HG03045 (cell line): Measurements from ENCODE around the gene PLVAP.

Experiments used
- ATAC-seq: cut with Tn5 transposase; IDR thresholded peaks from one replicate; pipeline ENCODE4 v1.9.1; 2021; ENCODE audit warnings: mild to moderate bottlenecking, moderate library complexity; ENCODE audit not compliant: unreplicated experiment

PLVAP gene, protein sequence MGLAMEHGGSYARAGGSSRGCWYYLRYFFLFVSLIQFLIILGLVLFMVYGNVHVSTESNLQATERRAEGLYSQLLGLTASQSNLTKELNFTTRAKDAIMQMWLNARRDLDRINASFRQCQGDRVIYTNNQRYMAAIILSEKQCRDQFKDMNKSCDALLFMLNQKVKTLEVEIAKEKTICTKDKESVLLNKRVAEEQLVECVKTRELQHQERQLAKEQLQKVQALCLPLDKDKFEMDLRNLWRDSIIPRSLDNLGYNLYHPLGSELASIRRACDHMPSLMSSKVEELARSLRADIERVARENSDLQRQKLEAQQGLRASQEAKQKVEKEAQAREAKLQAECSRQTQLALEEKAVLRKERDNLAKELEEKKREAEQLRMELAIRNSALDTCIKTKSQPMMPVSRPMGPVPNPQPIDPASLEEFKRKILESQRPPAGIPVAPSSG

GRCh38 chr19:17376935-17377600 is at the start of gene PLVAP:
Gene PLVAP, minus strand, starts transcription at chr19:17377342. Its CDS starts 54 bp downstream, at chr19:17377288.
- ATAC-seq, result no peak

- ATAC-seq, result no peak
Observed at GRCh38 chr19:17424743-17425365, 47.7 kb upstream of the PLVAP start.

GRCh38 chr19:17423429-17424208 is 46.5 kb upstream of the PLVAP start:
- ATAC-seq, result no peak

- no peak for ATAC-seq
Observed at GRCh38 chr19:17421942-17422341, 44.8 kb upstream of the PLVAP start.

GRCh38 chr19:17420475-17420924 is 43.4 kb upstream of the PLVAP start:
- peak; percentile 12 for ATAC-seq

- ATAC-seq, result peak; percentile 87
Observed at GRCh38 chr19:17419621-17420474, 42.7 kb upstream of the PLVAP start, which contains the start of gene MVB12A. Gene MVB12A, plus strand, starts transcription at chr19:17420047. Its CDS starts 89 bp downstream, at chr19:17420136.

- ATAC-seq, result no peak
Observed at GRCh38 chr19:17419154-17419620, 42.0 kb upstream of the PLVAP start.

GRCh38 chr19:17418710-17419109 is 41.6 kb upstream of the PLVAP start:
- ATAC-seq, result no peak

GRCh38 chr19:17415121-17415520 is 38.0 kb upstream of the PLVAP start:
- no peak for ATAC-seq

DNA sequence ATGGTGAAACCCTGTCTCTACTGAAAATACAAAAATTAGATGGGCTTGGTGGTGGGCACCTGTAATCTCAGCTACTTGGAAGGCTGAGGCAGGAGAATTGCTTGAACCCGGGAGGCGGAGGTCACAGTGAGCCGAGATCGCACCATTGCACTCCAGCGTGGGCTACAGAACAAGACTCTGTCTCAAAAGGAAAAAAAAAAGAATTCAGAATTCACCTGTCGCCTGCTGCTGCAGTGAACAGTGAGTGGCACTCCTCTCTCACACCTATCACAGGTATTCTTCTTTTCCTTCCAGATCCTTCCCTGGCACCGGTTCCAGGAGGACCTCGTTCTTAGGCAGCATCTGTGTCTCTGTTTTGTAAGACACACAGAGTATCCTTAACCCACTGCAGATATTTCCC is 37.0 kb upstream of the PLVAP start:
- no peak for ATAC-seq

GRCh38 chr19:17411801-17412200 is 34.7 kb upstream of the PLVAP start:
- no peak for ATAC-seq

DNA sequence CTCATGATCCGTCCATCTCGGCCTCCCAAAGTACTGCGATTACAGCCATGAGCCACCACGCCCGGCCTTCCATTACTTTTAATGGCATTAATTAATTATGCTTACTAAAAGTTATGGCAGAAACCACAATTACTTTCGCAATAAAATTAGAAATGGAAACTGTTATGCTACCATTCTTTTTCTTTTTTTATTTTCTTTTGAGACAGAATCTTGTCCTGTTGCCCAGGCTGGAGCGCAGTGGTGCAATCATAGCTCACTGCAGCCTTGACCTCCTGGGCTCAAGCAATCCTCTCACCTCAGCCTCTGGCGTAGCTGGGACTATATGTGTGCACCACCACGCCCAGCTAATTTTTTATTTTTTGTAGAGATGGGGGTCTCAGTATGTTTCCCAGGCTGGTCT is 32.8 kb upstream of the PLVAP start:
- no peak for ATAC-seq

- ATAC-seq, result peak; percentile 9
Observed at GRCh38 chr19:17406887-17407196, 29.7 kb upstream of the PLVAP start.

DNA sequence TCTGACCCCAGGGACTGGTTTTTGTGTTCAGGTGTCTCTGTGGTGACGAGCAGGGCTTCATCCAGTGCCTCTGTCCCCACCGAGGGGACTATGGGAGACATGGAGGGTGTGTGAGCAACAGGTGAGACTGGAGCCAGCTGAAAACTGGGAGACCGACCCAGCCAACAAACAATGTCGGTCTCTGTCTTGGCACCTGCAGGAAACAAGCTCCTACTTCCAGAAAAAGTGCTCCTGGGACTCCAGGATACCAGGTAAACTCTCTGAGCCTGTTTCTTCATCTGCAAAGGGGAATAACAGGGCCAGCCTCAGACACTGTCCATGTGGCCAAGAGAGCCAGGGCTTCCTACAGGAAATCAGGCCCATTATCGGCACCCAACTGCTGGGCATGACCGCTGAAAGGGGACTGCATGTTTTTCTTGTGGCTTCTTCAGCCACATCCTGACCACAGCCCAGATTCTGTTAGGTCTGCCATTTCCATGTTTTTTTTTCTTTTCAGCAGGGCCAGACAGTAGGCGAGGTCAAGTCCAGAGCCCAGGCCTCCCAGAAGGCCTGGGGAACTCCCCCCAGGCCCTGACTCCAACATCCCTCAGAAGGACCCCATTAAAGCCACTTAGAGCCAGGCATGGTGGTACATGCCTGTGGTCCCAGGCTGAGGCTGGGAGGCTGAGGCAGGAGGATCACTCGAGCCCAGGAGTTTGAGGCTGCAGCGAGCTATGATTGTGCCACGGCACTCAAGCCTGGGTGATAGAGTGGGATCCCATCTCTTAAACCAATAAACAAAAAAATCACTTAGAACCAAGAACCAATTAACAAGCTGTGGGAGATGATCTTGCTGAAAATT is 29.1 kb upstream of the PLVAP start:
- peak; percentile 22 for ATAC-seq

DNA sequence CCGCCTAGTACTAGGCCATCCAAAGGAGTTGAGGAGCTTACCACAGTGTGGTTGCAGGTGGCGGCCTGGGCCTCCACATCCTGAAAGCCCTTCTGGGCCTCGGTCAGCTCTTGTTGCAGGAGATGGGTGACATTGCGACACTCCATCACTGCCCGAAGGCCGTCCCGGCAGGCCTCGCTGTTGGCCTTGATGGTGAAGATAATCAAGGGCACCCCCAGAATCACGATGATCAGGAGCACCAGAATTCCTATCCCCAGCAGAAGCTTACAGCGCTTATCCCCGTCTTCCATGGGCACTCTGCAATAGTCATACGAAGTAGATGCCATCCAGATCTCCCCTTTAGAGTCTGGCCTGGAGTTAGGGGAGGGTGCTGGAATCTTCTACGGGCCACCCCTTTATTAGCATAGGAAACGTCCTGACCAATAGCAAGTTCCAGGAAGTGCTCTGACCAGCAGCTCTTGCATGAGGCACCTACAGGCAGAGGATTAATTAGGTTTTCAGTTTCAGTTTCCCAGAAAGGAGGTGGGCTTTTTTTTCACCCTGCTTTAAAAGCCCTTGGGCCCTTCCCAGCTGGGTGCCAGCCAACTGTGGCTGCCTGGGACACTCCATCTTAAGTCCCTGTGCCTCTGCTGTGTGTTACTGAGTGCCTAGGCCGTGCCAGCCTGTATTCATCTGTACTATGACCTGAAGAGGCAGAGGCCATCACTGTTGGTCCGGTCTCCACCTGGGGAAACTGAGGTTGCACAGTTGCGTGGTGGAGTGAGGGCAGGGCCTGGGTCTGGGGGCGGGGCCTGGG is 28.3 kb upstream of the PLVAP start, which contains the start of gene BST2:
Gene BST2, minus strand, starts transcription at position 381 of the 796 bp plus-strand sequence. Its CDS starts 55 bp downstream, at position 326.
- peak; percentile 78 for ATAC-seq

DNA sequence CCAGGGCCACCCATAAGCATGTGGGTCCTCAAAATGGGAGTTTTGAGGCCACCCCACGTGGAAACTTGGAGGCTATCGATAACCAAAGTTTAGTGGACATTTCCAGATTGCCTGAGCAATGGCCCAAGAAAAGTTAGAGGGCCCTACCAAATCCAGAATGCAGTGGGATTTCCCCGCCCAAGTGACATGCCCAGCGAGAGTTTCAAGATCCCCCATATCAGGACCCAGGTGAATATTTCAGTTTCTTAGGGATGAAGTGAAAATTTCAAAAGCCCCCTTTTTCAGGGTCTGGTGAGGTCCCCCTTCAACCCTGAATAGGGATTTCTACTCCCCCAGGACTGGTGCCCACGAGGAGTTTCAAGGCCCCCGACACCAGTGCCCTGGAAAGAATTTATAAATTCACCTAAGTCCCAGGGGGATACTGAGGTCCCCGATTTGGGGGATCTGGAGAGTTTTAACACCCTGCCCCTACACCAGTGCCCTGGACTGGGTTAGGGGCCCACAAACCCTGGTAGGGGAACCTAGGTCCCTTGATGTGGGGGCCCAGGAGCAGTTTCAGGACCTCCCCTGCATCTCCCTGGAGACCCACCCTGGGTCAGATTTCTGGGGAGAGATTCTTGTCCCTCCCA is 27.6 kb upstream of the PLVAP start:
- ATAC-seq, result peak; percentile 12

- no peak for ATAC-seq
Observed at GRCh38 chr19:17404015-17404414, 26.9 kb upstream of the PLVAP start.
